Breast epithelium (tissue), 4 donors: ENCODE results near the gene CMPK2. TPM values are rescaled to one million over a fixed set of nuclear protein-coding genes. Genes with fewer than 3 reads are reported as not detected.

Source experiments
- DNase-seq, 2 donors: peaks; one replicate each; pipeline ENCODE4 v3.0.0-alpha.2; 2019; ENCODE audit warnings: low spot score in 2 of 2
- H3K27ac ChIP-seq, 2 donors: fragments of 200-600 bp; sonication (generic) in 1 of 2; one replicate each; pipeline ENCODE4 v1.5.1; 2016 to 2019; ENCODE audit warnings: mild to moderate bottlenecking in 1 of 2
- H3K27me3 ChIP-seq, 2 donors: fragments of 200-600 bp; sonication (generic) in 1 of 2; one replicate each; pipeline versions ENCODE4 v1.5.1 to v1.6.0; 2017 to 2019; ENCODE audit warnings: control low read depth in 1 of 2, mild to moderate bottlenecking in 1 of 2
- H3K36me3 ChIP-seq: fragments of 200-600 bp; one replicate; pipeline ENCODE4 v1.5.1; 2019
- H3K4me1 ChIP-seq, 2 donors: fragments of 200-600 bp; sonication (generic); one replicate each; pipeline ENCODE4 v1.5.1; 2016 to 2019; ENCODE audit warnings: control low read depth in 1 of 2
- H3K4me3 ChIP-seq, 3 donors: fragments of 200-600 bp; sonication (generic); 1 replicate in 2 of 3; 2 replicates in 1 of 3; pipeline ENCODE4 v1.5.1; 2016 to 2019; ENCODE audit warnings: mild to moderate bottlenecking in 3 of 3, moderate library complexity in 2 of 3
- H3K9me3 ChIP-seq, 2 donors: fragments of 200-600 bp; sonication (generic) in 1 of 2; one replicate each; pipeline ENCODE4 v1.5.1; 2016 to 2019; ENCODE audit warnings: control low read depth in 1 of 2
- POLR2A ChIP-seq: fragments of 450-650 bp; IDR thresholded peaks from one replicate; pipeline ENCODE4 v1.6.1; 2016; ENCODE audit warnings: antibody characterized with exemption, mild to moderate bottlenecking, moderate library complexity
- POLR2AphosphoS5 ChIP-seq, 3 donors: sonication (generic); formaldehyde crosslinking; IDR thresholded peaks; one replicate each; pipeline ENCODE4 v1.6.1; 2017; ENCODE audit warnings: antibody characterized with exemption in 3 of 3
- intact Hi-C: fragments of 100-400 bp; cut with DNase I; formaldehyde crosslinking; loops from one replicate; pipeline ENCODE4 v1.15.1; 2023; ENCODE audit warnings: low total_unique reads
- total RNA-seq, 3 donors: library from RNA; depleted of rRNA; stranded (reverse); fragments of >200 nt; gene quantifications; one replicate each; pipeline ENCODE4 v1.1.0, GENCODE V29; 2016
- TF ChIP-seq, protein P1 (sequence below), 3 donors: fragments of 450-650 bp; IDR thresholded peaks; one replicate each; pipeline ENCODE4 v1.5.1; 2016 to 2017; ENCODE audit warnings: antibody characterized with exemption in 3 of 3, mild to moderate bottlenecking in 3 of 3, moderate library complexity in 3 of 3

CMPK2 gene
- total RNA-seq, 3 donors from 2014 or later: 3.3 to 4.2 (median 4.0) TPM

DNA sequence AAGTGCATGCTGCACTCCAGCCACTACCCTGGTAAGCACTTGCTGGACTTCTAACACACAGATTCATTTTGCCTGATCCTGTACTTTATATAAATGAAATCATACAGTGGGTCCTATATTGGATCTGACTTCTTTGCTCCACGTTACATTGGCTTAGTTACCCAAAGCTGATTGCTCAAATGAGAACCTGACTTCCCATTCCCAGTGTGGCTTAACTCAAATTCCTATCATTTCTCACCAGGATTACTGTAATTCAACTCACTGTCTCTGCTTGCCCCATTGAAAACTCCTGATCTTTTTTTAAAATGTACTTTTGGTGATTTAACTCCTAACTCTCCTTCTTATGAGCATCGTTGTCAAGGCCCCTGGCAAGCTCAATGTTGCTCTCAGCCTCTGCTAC, 13.3 kb upstream of the CMPK2 start:
- intact Hi-C loops: no loop called here
- no peak overlapping the region for H3K4me3 ChIP-seq

DNA sequence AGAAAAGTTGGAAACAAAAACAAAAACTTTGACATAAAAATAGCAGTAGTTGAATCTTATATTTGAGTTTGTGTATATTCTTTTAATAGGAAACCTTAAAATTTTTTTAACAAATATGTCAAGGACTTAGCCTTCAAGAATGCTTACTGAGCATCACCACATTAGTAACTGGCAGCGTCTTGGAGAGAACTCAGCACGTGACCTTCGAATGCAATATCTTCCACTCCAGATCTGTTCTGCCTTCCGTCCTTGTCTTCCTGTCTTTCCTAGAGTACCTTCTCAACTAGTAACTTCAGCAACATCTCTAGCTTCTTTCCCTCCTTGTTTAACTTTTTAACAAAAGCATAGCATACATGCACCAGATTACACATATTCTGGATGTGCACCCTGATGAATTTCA, 12.8 kb upstream of the CMPK2 start:
- no peaks in the 10 kb centered on the region for H3K36me3 ChIP-seq
- intact Hi-C loops: no loop called here
- no peaks in the 10 kb centered on the region for H3K4me1 ChIP-seq
- H3K27me3 ChIP-seq: no peaks in the 10 kb centered on the region
- no peak for DNase-seq
- no peak overlapping the region for H3K4me3 ChIP-seq
- no peak for TF ChIP-seq POLR2A
- TF ChIP-seq, protein P1, sequence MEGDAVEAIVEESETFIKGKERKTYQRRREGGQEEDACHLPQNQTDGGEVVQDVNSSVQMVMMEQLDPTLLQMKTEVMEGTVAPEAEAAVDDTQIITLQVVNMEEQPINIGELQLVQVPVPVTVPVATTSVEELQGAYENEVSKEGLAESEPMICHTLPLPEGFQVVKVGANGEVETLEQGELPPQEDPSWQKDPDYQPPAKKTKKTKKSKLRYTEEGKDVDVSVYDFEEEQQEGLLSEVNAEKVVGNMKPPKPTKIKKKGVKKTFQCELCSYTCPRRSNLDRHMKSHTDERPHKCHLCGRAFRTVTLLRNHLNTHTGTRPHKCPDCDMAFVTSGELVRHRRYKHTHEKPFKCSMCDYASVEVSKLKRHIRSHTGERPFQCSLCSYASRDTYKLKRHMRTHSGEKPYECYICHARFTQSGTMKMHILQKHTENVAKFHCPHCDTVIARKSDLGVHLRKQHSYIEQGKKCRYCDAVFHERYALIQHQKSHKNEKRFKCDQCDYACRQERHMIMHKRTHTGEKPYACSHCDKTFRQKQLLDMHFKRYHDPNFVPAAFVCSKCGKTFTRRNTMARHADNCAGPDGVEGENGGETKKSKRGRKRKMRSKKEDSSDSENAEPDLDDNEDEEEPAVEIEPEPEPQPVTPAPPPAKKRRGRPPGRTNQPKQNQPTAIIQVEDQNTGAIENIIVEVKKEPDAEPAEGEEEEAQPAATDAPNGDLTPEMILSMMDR (IDR thresholded peaks at IDR 0.05): no peak
- no peak for TF ChIP-seq POLR2AphosphoS5 (IDR thresholded peaks at IDR 0.05)
- H3K27ac ChIP-seq: no peak overlapping the region
- H3K9me3 ChIP-seq: no peaks in the 10 kb centered on the region

More for the DNA sequence above, 13.3 kb upstream of the CMPK2 start:
- TF ChIP-seq POLR2A (no peak), POLR2AphosphoS5 (IDR thresholded peaks at IDR 0.05) (no peak)
- TF ChIP-seq, protein P1 (IDR thresholded peaks at IDR 0.05): no peak
- DNase-seq: no peak
- H3K27me3 ChIP-seq: no peaks in the 10 kb centered on the region
- H3K4me1 ChIP-seq: no peaks in the 10 kb centered on the region
- no peaks in the 10 kb centered on the region for H3K36me3 ChIP-seq
- H3K9me3 ChIP-seq: no peaks in the 10 kb centered on the region
- no peak overlapping the region for H3K27ac ChIP-seq

GRCh38 chr2:6877402-6878304, 11.9 kb upstream of the CMPK2 start, which contains the start of gene RSAD2:
TSS of gene RSAD2 (plus strand) at chr2:6877777. CDS start at chr2:6877801, 24 bp downstream.
- DNase-seq: no peak

GRCh38 chr2:6876309-6876708, 10.6 kb upstream of the CMPK2 start:
- Histone ChIP-seq H3K4me1 (no peaks in the 10 kb centered on the region), H3K27ac (no peak overlapping the region), H3K9me3 (no peaks in the 10 kb centered on the region), H3K36me3 (no peaks in the 10 kb centered on the region), H3K4me3 (no peak overlapping the region), H3K27me3 (no peaks in the 10 kb centered on the region)
- intact Hi-C loops: no loop called here
- DNase-seq: no peak
- TF ChIP-seq POLR2AphosphoS5 (IDR thresholded peaks at IDR 0.05) (no peak), POLR2A (no peak)
- TF ChIP-seq, protein P1 (IDR thresholded peaks at IDR 0.05): no peak

More at GRCh38 chr2:6877402-6878304, 11.9 kb upstream of the CMPK2 start, which contains the start of gene RSAD2:
- no peaks in the 10 kb centered on the region for H3K4me1 ChIP-seq
- intact Hi-C loops: no loop called here
- peak within 1 kb of the TSS; percentile 39 to 61 for H3K27ac ChIP-seq
- peak within 1 kb of the TSS; percentile 47 to 68 (median 62) for H3K4me3 ChIP-seq
- H3K27me3 ChIP-seq: no peaks in the 10 kb centered on the region
- no peaks in the 10 kb centered on the region for H3K9me3 ChIP-seq
- TF ChIP-seq POLR2AphosphoS5 (IDR thresholded peaks at IDR 0.05) (no peak), POLR2A (no peak)
- TF ChIP-seq, protein P1 (IDR thresholded peaks at IDR 0.05): no peak
- H3K36me3 ChIP-seq: no peaks in the 10 kb centered on the region

DNA sequence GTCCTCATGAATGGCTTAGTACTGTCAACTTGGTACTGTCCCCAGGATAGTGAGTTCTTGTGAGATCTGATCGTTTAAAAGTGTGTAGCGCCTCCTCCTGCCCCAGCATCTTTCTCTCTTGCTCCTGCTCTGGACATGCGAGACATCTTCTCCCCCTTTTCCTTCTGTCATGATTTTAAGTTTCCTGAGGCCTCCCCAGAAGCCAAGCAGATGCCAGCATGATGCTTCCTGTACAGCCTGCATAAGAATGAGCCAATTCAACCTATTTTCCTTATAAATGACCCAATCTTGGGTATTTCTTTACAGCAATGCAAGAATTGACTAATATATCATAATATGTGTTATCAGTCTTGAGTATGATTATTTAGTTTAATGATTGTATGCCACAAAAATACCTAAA, 8.3 kb upstream of the CMPK2 start:
- H3K36me3 ChIP-seq: no peaks in the 10 kb centered on the region
- H3K27me3 ChIP-seq: no peaks in the 10 kb centered on the region
- H3K4me1 ChIP-seq: no peaks in the 10 kb centered on the region
- intact Hi-C loops: no loop called here
- H3K27ac ChIP-seq: no peak overlapping the region
- H3K9me3 ChIP-seq: no peaks in the 10 kb centered on the region
- DNase-seq: no peak
- no peak overlapping the region for H3K4me3 ChIP-seq
- TF ChIP-seq, protein P1 (IDR thresholded peaks at IDR 0.05): no peak
- TF ChIP-seq POLR2A: no peak
- TF ChIP-seq POLR2AphosphoS5 (IDR thresholded peaks at IDR 0.05): no peak
